NCI-H2196 treated with DMSO at 0.1 percent for 48 hours (cell line): ENCODE measurements around the gene UBE4B.
A peak's percentile ranks its signal among the peaks of the same experiment; 100 is the strongest.
"Not testable (repeated sequence)": the region's sequence is repeated elsewhere in the genome, so short reads cannot be mapped to it uniquely, and the experiment has no call there.

Experiments
- DNase-seq: peaks from one replicate; lab custom pipeline; 2025; ENCODE audit not compliant: unreplicated experiment; lab: John Stamatoyannopoulos, UW

Gene UBE4B

GRCh38 chr1:10032590-10033358 lies at the start of gene UBE4B:
Gene UBE4B (plus strand): TSS chr1:10032958. CDS start chr1:10033671, 713 bp downstream.
- DNase-seq, result peak; percentile 99

- no peak for DNase-seq
These were observed 48.5 kb upstream of the UBE4B start for GRCh38 chr1:9984253-9984652.

- no peak for DNase-seq
These were observed 47.8 kb upstream of the UBE4B start for GRCh38 chr1:9985001-9985400.

GRCh38 chr1:9989773-9990172 lies 43.0 kb upstream of the UBE4B start:
- no peak for DNase-seq

- DNase-seq, result no peak
These were observed 41.8 kb upstream of the UBE4B start for GRCh38 chr1:9990944-9991343.

- no peak for DNase-seq
These were observed 39.8 kb upstream of the UBE4B start for GRCh38 chr1:9992910-9993309.

GRCh38 chr1:9993561-9994075 lies 39.1 kb upstream of the UBE4B start:
- DNase-seq, result no peak

GRCh38 chr1:9996624-9997582 lies 35.9 kb upstream of the UBE4B start, which contains the start of gene RBP7:
Gene RBP7 (plus strand): TSS chr1:9997228. CDS start chr1:9997259, 31 bp downstream.
- no peak for DNase-seq

GRCh38 chr1:10001016-10001665 lies 31.6 kb upstream of the UBE4B start:
- DNase-seq, result no peak

GRCh38 chr1:10005248-10005647 lies 27.5 kb upstream of the UBE4B start:
- DNase-seq, result not testable (repeated sequence)

GRCh38 chr1:10007169-10007568 lies 25.6 kb upstream of the UBE4B start:
- no peak for DNase-seq

GRCh38 chr1:10014016-10014415 lies 18.7 kb upstream of the UBE4B start:
- DNase-seq, result no peak

GRCh38 chr1:10019561-10019960 lies 13.2 kb upstream of the UBE4B start:
- no peak for DNase-seq

- DNase-seq, result no peak
These were observed 12.7 kb upstream of the UBE4B start for GRCh38 chr1:10020086-10020485.

- not testable (repeated sequence) for DNase-seq
These were observed 12.1 kb upstream of the UBE4B start for GRCh38 chr1:10020678-10021077.

GRCh38 chr1:10021992-10022391 lies 10.8 kb upstream of the UBE4B start:
- not testable (repeated sequence) for DNase-seq

GRCh38 chr1:10022656-10023055 lies 10.1 kb upstream of the UBE4B start:
- no peak for DNase-seq

- no peak for DNase-seq
These were observed 7.4 kb upstream of the UBE4B start for GRCh38 chr1:10025354-10025753.

GRCh38 chr1:10027027-10027426 lies 5.7 kb upstream of the UBE4B start:
- no peak for DNase-seq

GRCh38 chr1:10028956-10029500 lies 3.7 kb upstream of the UBE4B start:
- DNase-seq, result not testable (repeated sequence)

GRCh38 chr1:10031461-10031860 lies 1.3 kb upstream of the UBE4B start:
- no peak for DNase-seq
